Measurements from ENCODE around the gene PAFAH2.
A peak's percentile ranks its signal among the peaks of the same experiment; 100 is the strongest.
"Not testable (repeated sequence)": the region's sequence is repeated elsewhere in the genome, so short reads cannot be mapped to it uniquely, and the experiment has no call there.

The PAFAH2 gene

DNA sequence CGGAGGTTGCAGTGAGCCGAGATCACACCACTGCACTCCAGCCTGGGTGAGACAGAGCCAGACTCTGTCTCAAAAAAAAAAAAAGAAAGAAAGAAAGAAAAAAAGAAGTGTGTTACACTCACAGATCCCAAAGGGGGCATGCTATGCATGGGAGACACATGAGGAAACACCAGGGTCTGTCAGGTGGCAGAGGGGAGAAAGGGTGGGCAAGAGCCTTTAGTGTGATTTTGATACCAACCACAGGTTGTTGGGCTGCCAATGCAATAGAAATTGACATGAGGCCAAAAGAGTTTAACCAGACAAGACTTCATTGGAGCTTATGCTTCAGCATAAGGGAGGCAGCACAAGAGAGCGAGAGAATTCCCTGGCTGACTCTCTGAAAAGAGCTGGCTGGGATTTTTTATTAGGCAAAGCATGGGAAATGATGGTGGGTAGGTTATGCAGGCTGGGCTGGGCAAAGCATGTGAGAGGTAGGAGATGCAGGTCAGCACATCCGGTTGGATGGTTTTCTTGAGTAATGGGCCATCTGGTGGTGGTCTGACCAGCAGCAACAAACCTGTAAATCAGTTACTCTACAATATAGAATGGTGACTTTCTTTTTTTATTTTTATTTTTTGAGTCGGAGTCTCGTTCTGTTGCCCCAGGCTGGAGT lies 12.1 kb upstream of the PAFAH2 start:
- no peak for DNase-seq

DNA sequence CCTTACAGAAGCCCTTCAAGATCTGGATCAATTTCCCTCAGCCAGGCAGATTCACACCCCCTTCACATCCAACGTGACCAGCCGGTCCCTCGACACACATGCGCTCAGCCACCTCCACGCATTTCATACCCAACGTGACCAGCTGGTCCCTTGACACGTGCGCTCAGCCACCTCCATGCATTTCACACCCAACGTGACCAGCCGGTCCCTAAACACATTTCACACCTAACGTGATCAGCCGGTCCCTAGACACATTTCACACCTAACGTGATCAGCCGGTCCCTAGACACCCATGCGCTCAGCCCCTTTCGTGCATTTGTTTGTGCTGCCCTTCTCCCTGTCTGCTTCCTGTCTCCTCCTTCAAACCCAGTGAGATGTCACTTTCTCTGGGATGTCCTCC lies 8.8 kb upstream of the PAFAH2 start:
- no peak for DNase-seq

DNA sequence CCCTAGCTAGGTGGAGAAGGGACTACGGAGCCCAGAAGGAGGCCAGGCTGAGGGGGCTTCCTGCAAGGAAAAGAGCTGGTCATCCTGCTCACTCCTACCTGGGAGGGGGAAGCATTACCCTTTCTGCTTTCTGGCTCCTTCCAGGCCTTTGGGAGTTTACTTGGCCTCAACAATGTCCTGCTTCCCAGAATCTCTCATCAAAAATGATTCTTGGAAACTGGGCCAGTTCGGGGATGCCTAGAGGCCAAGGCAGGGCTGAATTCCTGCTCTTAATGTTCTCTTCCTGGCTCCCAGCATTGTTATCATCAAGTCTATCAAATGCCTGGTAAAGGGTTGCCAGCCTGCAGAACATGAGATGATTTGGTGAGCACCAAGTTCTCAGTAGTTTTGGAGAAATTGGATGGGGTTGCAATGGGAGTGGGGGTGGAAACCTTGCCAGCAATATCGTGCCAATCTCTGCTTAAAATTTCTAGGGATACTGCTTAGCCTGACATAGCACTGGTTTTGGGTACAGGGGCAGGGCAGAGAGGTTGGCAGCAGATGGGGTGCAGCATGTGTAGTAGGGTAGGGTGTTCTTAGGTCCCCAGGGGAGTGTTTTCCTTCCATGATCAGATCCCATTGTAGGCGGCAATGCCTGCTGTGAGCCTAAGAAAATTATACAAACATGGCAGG lies 7.7 kb upstream of the PAFAH2 start:
- no peak for DNase-seq

DNA sequence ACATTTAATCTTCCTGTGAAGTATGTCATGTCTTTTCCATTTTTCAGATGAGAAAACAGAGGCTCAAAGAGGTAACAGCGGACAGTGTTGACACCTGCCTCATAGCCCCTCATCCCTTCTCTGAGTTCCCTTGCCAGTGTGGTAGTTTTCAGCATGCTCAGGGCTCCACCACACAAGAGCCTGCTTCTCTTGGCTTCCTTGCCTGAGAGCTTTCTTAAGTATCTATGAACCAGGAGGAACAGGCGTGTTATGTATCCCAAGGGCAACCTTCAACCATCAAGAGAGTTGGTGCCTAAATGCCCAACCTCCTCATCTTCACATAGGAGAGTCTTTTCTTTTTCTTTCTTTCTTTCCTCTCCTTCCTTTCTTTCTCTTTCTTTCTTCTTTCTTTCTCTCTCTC lies 5.9 kb upstream of the PAFAH2 start:
- no peak for DNase-seq

DNA sequence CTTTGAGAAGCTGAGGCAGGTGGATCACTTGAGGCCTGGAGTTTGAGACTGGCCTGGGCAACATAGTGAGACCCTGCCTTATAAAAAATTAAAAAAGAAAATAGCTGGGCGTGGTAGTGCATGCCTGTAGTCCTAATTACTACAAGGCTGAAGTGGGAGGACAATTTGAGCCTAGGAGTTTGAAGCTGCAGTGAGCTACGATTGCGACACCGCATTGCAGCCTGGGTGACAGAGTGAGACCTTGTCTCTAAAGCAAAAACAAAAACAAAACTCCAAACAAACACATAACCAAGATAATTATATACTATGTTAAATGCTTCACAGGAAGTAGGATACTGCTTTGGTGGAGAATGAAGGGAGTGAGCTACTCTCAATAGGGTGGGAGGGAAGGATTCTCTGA lies 5.4 kb upstream of the PAFAH2 start:
- no peak for DNase-seq

DNA sequence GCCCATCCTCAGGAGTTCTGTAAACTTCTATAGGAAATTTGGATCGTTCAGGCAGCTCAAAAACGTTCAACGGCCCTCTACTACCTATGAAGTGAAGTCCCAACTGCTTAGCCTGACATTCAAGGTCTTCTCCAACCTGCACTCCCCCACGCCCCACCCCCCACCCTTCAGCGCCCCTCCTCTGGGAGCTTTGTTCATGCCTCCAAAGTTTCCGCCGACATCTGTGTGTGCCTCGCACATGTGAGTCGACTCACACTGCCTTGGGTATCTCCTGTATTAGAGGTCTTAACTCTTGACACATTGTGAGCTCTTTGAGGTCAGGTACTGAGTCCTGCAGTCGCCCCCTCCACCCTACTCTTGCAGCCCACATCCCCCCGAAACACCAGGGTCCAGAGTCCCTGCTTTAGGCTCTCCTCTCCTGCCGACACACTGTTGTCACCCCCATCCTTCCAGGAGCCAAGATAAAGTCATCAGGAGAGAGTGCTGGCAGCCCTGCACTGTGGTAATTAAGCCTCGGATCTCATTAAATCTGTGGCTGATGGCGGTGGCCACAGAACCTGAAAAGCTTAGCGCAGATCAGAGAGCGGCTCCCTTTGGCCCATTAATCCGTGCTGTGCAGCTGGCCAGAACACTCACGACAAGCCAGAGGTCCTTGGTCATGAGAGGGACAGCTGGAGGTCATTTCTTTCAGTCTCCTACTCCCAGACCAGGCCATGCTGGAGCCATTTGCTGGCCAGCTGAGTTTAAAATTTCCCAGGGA lies 1.4 kb upstream of the PAFAH2 start:
- no peak for DNase-seq

DNA sequence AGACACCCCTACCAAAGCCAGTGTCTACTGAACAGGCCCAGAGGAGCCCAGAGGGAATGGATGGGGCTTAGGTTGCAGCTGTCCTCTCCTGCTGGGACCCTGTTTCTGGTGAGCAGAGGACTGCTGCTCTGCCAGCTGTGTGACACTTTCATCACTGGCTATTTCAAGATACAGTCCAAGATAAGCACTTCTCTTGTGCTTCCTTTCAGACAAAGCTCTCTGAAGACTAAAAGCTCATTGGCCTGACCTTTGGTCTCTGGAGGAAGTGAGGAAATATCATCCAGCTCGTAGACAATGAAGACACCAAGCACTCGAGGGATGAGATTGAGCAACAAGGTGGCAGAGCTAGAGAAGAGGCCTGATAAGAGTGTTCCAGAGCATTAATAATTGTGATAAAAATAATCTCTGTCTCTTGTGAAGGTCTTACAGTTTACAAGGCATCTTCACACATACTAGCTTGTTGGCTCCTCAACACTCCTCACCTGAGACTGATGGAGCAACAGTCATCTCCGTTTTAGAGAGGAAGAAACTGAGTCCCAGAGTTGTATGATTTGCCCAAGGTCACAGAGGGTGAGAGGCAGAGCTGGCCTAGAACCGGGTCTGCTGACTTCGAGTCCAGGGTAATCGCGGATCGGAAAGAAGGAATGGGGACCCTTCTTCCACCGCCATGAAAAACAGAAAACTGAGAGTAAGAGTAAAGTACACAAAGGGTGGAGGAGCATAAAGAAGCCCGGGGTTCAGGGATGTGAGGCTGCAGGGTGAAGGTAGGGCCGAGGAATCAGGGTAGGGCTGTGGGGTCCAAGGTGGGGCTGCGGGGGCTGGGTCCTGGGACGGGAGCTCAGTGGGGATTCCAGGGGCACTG lies 666 bp downstream of the PAFAH2 start:
- DNase-seq, result no peak

- no peak for DNase-seq
Observed at GRCh38 chr1:25994402-25995150, 3.3 kb downstream of the PAFAH2 start.

GRCh38 chr1:25993197-25993951 lies 4.5 kb downstream of the PAFAH2 start:
- no peak for DNase-seq

DNA sequence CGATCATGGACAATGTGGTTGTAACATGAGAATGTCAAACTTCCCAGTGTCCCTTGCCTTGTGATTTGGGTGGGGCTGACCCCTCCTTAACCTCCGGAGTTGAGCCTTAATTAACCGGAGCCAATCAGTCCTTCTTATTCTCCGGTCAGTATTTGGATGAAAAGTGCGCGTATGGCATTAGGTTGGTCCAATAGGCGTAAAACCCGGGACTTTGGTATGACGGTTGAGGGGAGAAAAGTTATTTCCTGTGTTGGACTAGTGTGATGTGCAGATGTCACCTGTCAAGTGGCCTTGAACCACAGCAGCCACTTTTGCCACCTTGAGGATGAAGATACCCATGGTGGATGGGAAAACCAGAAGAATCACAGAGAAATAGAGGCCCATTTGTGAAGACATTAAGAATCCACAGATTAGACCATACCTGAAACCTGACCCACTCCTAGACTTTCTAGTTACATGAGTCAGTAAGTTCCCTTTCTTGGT lies 5.1 kb downstream of the PAFAH2 start:
- DNase-seq, result no peak

GRCh38 chr1:25991937-25992688 lies 5.8 kb downstream of the PAFAH2 start:
- DNase-seq, result no peak

- DNase-seq, result peak; percentile 82
Observed at GRCh38 chr1:25990702-25991395, 7.0 kb downstream of the PAFAH2 start.

GRCh38 chr1:25990251-25990650 lies 7.6 kb downstream of the PAFAH2 start:
- DNase-seq, result peak; percentile 58

- DNase-seq, result peak; percentile 61
Observed at GRCh38 chr1:25989440-25990234, 8.2 kb downstream of the PAFAH2 start.

DNA sequence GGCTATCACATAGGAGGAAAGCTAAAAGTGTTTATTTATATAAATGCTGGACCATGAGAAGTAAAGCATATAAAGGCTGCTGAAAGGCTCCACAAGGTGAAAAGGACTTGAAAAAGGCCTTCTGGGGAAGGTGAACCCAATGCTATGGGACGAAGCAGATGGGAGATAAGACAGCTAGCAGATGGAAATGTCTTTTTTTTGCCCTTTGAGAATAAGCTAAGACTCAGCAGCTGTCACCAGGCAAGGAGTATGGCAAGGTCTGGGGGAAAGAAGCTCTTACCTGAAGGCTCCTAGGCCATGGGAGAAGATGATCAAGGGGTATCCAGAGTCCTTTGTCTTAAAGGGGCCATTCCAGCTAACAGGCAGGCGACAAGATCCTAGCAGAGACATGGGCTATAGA lies 9.9 kb downstream of the PAFAH2 start:
- no peak for DNase-seq

DNA sequence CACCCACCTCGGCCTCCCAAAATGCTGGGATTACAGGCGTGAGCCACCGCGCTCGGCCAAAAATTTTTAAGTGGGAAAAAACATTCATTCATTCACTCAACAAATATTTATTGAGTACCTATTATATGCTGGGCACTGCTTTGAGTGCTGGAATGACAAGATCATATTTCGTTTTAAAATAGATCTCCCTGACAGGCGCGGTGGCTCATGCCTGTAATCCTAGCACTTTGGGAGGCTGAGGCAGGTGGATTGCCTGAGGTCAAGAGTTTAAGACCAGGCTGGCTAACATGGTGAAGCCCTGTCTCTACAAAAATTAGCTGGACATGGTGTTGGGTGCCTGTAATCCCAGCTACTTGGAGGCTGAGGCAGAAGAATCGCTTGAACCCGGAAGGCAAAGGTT lies 11.1 kb downstream of the PAFAH2 start:
- DNase-seq, result not testable (repeated sequence)

DNA sequence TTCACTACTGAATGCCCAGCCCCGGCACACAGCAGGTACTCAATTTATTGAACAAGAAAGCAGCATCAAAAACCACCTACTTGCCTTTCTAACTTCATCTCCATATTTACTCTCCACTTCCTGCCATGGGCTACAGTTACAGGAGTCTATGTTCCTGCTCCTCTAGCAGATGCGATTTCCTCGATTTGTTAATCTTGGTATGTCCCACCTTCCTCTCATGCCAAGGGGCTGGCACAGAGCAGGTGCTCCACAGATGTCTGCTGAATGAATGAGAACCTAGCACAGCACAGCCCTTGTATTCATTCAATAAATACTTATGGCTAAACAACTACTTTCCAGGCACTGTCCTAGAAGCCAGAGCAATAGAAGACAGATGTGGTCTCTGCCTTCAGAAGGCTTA lies 12.2 kb downstream of the PAFAH2 start:
- no peak for DNase-seq

GRCh38 chr1:25985171-25985570 lies 12.7 kb downstream of the PAFAH2 start:
- DNase-seq, result no peak

GRCh38 chr1:25979210-25979609 lies 18.7 kb downstream of the PAFAH2 start:
- no peak for DNase-seq
